Activated CD4-positive, alpha-beta T cell treated with anti-CD3 and anti-CD28 coated beads for 36 hours (primary cell): ENCODE data around the gene MTMR1. TPM values are rescaled to one million over a fixed set of nuclear protein-coding genes. Genes with fewer than 3 reads are reported as not detected.

Experiments
- ATAC-seq: fragments of 200-7000 bp; cut with Tn5 transposase; one replicate; pipeline ENCODE4 v1.10.0; 2021; ENCODE audit warnings: mild to moderate bottlenecking, moderate library complexity
- CTCF ChIA-PET: fragments of 350-600 bp; sonication (Branson Sonifier 250); formaldehyde crosslinking; loops from one replicate; lab custom pipeline; 2021; ENCODE audit warnings: antibody characterized with exemption; lab: Charles Lee
- POLR2A ChIA-PET: fragments of 350-600 bp; sonication (Branson Sonifier 250); formaldehyde crosslinking; loops from one replicate; lab custom pipeline; 2021; ENCODE audit warnings: antibody characterized with exemption, inconsistent platforms; lab: Charles Lee
- DNase-seq: peaks from one replicate; pipeline ENCODE4 v3.0.0-alpha.2; 2020
- H3K27ac Mint-ChIP-seq: one replicate; pipeline ENCODE4 v1.8.0; 2021; ENCODE audit warnings: mixed read lengths
- H3K27me3 Mint-ChIP-seq: one replicate; pipeline ENCODE4 v1.8.0; 2021; ENCODE audit warnings: mixed read lengths
- H3K36me3 Mint-ChIP-seq: one replicate; pipeline ENCODE4 v1.8.0; 2021; ENCODE audit warnings: low read depth, mixed read lengths
- H3K4me1 Mint-ChIP-seq: one replicate; pipeline ENCODE4 v1.8.0; 2021; ENCODE audit warnings: mixed read lengths
- H3K4me3 Mint-ChIP-seq: one replicate; pipeline ENCODE4 v1.8.0; 2021; ENCODE audit warnings: mild to moderate bottlenecking, moderate library complexity, mixed read lengths
- H3K9me3 Mint-ChIP-seq: one replicate; pipeline ENCODE4 v1.8.0; 2021; ENCODE audit warnings: low read depth, mixed read lengths
- intact Hi-C, 2 experiments: fragments of 100-400 bp; cut with DNase I in 1 of 2; cut with micrococcal nuclease in 1 of 2; formaldehyde crosslinking; loops; one replicate each; pipeline versions ENCODE4 v1.14.2 to v1.15.1; 2022 to 2024; cut with DNase I, micrococcal nuclease
- total RNA-seq, 2 experiments: library from RNA; stranded (reverse); gene quantifications; one replicate each; pipeline ENCODE4 v1.2.3, GENCODE V29; 2021

MTMR1 gene
- total RNA-seq, 2 experiments from 2014 or later, result 41.9 to 42.0 TPM

DNA sequence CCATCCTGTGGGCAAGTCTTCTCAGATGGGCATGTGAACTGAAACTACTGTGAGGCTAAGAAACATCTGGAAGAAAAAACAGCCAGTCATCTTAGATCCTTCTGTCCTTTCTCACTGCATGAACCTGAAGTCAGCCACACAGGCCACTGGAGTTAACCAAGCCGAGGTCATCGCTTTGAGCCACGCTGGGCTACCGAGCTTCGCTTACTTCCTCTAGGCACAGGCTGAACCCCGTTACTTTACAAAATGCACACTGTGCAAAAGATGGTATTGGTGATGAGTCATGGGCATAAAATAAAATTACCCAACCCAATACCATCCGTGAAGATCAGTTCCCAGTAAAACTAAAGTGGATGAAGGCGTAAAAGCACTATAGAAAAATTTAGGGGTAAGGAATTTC is 86.2 kb downstream of the MTMR1 start:
- ATAC-seq, result no peak
- Mint-ChIP-seq H3K4me1 (peaks cover 7% of the 10 kb centered on the region), H3K4me3 (no peak overlapping the region), H3K27me3 (no peaks in the 10 kb centered on the region), H3K27ac (no peak overlapping the region), H3K9me3 (no peaks in the 10 kb centered on the region), H3K36me3 (peaks cover 3% of the 10 kb centered on the region)
- intact Hi-C loops, result no loop called here
- no peak for DNase-seq
- ChIA-PET CTCF (no interaction called here), POLR2A (no interaction called here)

DNA sequence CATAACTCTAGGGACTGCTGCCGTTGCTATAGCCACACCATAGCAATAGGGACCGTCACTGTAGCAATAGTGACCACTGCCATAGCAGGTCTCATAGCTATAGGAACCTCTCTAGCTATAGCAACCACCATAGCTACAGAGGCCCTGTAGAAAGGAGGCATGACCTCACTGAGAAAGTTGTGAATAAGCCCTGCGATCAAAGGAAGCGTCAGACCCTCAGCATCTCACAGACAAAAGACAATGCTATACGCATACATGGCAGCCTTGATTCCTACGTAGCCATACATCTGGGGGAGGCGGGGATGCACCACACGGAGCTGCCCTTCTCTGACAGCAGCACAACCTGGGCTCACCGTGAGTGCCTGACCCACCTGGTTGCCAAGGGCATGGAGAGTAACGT is 88.5 kb downstream of the MTMR1 start:
- H3K9me3 Mint-ChIP-seq, result no peaks in the 10 kb centered on the region
- peaks cover 7% of the 10 kb centered on the region for H3K4me1 Mint-ChIP-seq
- H3K27me3 Mint-ChIP-seq, result no peaks in the 10 kb centered on the region
- CTCF ChIA-PET, result no interaction called here
- ATAC-seq, result no peak
- no peaks in the 10 kb centered on the region for H3K36me3 Mint-ChIP-seq
- no peak for DNase-seq
- intact Hi-C loops, result no loop called here
- no peak overlapping the region for H3K4me3 Mint-ChIP-seq
- no peak overlapping the region for H3K27ac Mint-ChIP-seq
- POLR2A ChIA-PET, result no interaction called here

GRCh38 chrX:150790021-150790420 is 96.8 kb downstream of the MTMR1 start:
- ChIA-PET CTCF (interaction anchor here (0.9 to 1.3 kb wide), 2 partner anchors 18 to 54 kb away, joined by 3 to 5 read pairs; no protein-coding TSS in a partner anchor), POLR2A (no interaction called here)
- ATAC-seq (peak; percentile 36), DNase-seq (no peak)
- peaks cover 27% of the 10 kb centered on the region for H3K36me3 Mint-ChIP-seq
- no peak overlapping the region for H3K4me3 Mint-ChIP-seq
- intact Hi-C loops, result loop anchor here in 1 of 2 experiments (10.0 kb wide), 1 partner anchor 65 kb away; no protein-coding TSS in a partner anchor
- no peaks in the 10 kb centered on the region for H3K9me3 Mint-ChIP-seq
- no peaks in the 10 kb centered on the region for H3K27me3 Mint-ChIP-seq
- H3K27ac Mint-ChIP-seq, result no peak overlapping the region
- H3K4me1 Mint-ChIP-seq, result peaks cover 4% of the 10 kb centered on the region

DNA sequence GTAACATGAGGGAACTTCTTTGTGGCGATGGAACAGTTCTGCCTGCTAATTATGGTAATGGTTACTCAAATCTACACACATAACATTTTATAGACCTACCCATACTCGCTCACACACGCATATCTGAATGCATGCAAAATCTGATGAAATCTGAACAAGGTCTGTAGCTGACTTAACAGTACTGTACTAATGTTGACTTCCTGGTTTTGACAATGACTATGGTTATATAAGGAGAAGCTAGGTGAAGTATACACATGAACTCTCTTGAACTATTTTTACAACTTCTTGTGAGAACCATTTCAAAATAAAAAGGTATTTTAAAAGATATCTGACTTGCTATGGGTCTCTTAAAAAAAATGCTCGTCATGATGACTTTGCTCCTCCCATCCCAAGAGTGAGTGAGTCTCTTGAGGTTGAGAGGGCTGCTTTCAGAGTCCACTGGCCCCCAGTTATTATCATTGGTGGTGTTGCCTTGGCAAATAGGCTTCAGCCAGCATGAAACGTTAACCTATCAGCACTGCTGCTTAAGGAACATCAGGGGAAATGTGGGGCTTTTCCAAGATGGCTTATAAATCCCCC is 99.8 kb downstream of the MTMR1 start:
- Mint-ChIP-seq H3K27me3 (no peaks in the 10 kb centered on the region), H3K27ac (no peak overlapping the region), H3K36me3 (peaks cover 23% of the 10 kb centered on the region), H3K9me3 (no peaks in the 10 kb centered on the region), H3K4me3 (no peak overlapping the region), H3K4me1 (peaks cover 4% of the 10 kb centered on the region)
- POLR2A ChIA-PET, result no interaction called here
- CTCF ChIA-PET, result no interaction called here
- ATAC-seq (no peak), DNase-seq (no peak)
- intact Hi-C loops, result loop anchor here in 1 of 2 experiments (10.0 kb wide), 1 partner anchor 62 kb away; no protein-coding TSS in a partner anchor

- peaks cover 2% of the 10 kb centered on the region for H3K9me3 Mint-ChIP-seq
- no peak overlapping the region for H3K27ac Mint-ChIP-seq
- ATAC-seq (no peak), DNase-seq (no peak)
- no peaks in the 10 kb centered on the region for H3K4me1 Mint-ChIP-seq
- H3K4me3 Mint-ChIP-seq, result no peak overlapping the region
- ChIA-PET POLR2A (no interaction called here), CTCF (no interaction called here)
- H3K36me3 Mint-ChIP-seq, result peaks cover 14% of the 10 kb centered on the region
- intact Hi-C loops, result no loop called here
- no peaks in the 10 kb centered on the region for H3K27me3 Mint-ChIP-seq
These were observed 112.5 kb downstream of the MTMR1 start for GRCh38 chrX:150805736-150806135.

DNA sequence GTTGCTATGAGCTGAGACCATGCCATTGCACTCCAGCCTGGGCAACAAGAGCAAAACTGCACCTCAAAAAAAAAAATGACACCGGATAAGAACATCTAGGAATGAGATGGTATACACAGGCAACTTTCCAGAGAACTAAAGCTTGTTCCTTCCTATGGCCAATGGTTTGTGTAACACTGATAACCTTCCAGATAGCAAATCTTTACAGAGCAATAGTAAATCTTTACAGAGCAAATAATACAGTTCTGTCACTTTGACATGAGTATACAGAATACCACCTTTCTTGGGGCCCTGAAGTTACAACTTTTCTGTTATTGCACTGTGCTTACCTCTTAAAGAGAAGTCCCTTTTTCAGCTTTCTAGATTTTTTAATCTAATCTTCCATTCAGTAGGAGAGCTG is 113.6 kb downstream of the MTMR1 start:
- Mint-ChIP-seq H3K4me3 (no peak overlapping the region), H3K9me3 (peaks cover 2% of the 10 kb centered on the region), H3K36me3 (peaks cover 15% of the 10 kb centered on the region), H3K27me3 (no peaks in the 10 kb centered on the region), H3K27ac (no peak overlapping the region), H3K4me1 (no peaks in the 10 kb centered on the region)
- POLR2A ChIA-PET, result no interaction called here
- CTCF ChIA-PET, result no interaction called here
- ATAC-seq (no peak), DNase-seq (no peak)
- intact Hi-C loops, result no loop called here

- Mint-ChIP-seq H3K4me1 (peaks cover 7% of the 10 kb centered on the region), H3K27me3 (no peaks in the 10 kb centered on the region), H3K27ac (no peak overlapping the region), H3K4me3 (no peak overlapping the region), H3K9me3 (no peaks in the 10 kb centered on the region), H3K36me3 (peaks cover 20% of the 10 kb centered on the region)
- intact Hi-C loops, result no loop called here
- POLR2A ChIA-PET, result no interaction called here
- CTCF ChIA-PET, result no interaction called here
- DNase-seq (no peak), ATAC-seq (peak; percentile 39)
These were observed 120.7 kb downstream of the MTMR1 start for GRCh38 chrX:150813922-150814321.

Other genes with a start within 250 kb of the MTMR1 start
- 10 to 100 TPM; 23.1 to 31.3 TPM for gene MTM1, start 124.8 kb upstream of the MTMR1 start, total RNA-seq
- 1 to 10 TPM; 8.4 to 9.6 TPM for gene CD99L2, start 205.3 kb downstream of the MTMR1 start, total RNA-seq